Measurements from ENCODE around the gene CTNNA2. TPM values are rescaled to one million over a fixed set of nuclear protein-coding genes. Genes with fewer than 3 reads are reported as not detected.

The CTNNA2 gene
- total RNA-seq, 1 donor from 2014 or later, result 2.9 TPM

GRCh38 chr2:80257450-80257849 lies 744.6 kb downstream of the CTNNA2 start:
- intact Hi-C loops (cut with DNase I), result no loop called here
- DNase-seq (ENCODE audit: extremely low spot score in 2 of 2), result no peak
- no peaks in the 10 kb centered on the region for H3K9me3 ChIP-seq
- no peaks in the 10 kb centered on the region for H3K4me1 ChIP-seq
- H3K27me3 ChIP-seq, result no peaks in the 10 kb centered on the region
- no peaks in the 10 kb centered on the region for H3K36me3 ChIP-seq
- TF ChIP-seq CTCF (IDR thresholded peaks at IDR 0.05), result no peak
- no peak for TF ChIP-seq POLR2A (IDR thresholded peaks at IDR 0.05)
- no peak for TF ChIP-seq POLR2AphosphoS5 (IDR thresholded peaks at IDR 0.05; ENCODE audit: insufficient read depth in 1 of 2, low read depth in 1 of 2)
- H3K27ac ChIP-seq, result no peak overlapping the region
- no peak overlapping the region for H3K4me3 ChIP-seq

- TF ChIP-seq POLR2A (IDR thresholded peaks at IDR 0.05), result no peak
- no peak for TF ChIP-seq CTCF (IDR thresholded peaks at IDR 0.05)
- no peak for TF ChIP-seq POLR2AphosphoS5 (IDR thresholded peaks at IDR 0.05; ENCODE audit: insufficient read depth in 1 of 2, low read depth in 1 of 2)
- H3K4me1 ChIP-seq, result no peaks in the 10 kb centered on the region
- no peaks in the 10 kb centered on the region for H3K27me3 ChIP-seq
- no peak for DNase-seq (ENCODE audit: extremely low spot score in 2 of 2)
- intact Hi-C loops (cut with DNase I), result no loop called here
- no peak overlapping the region for H3K27ac ChIP-seq
- no peaks in the 10 kb centered on the region for H3K36me3 ChIP-seq
- no peaks in the 10 kb centered on the region for H3K9me3 ChIP-seq
- H3K4me3 ChIP-seq, result no peak overlapping the region
Measured at GRCh38 chr2:80258341-80258740, 745.5 kb downstream of the CTNNA2 start.

- Histone ChIP-seq H3K27ac (no peak overlapping the region), H3K9me3 (no peaks in the 10 kb centered on the region)
- no peak for DNase-seq (ENCODE audit: extremely low spot score in 2 of 2)
Measured at GRCh38 chr2:80258793-80259192, 745.9 kb downstream of the CTNNA2 start.

GRCh38 chr2:80259292-80259691 lies 746.4 kb downstream of the CTNNA2 start:
- intact Hi-C loops (cut with DNase I), result no loop called here
- no peaks in the 10 kb centered on the region for H3K27me3 ChIP-seq
- no peak overlapping the region for H3K4me3 ChIP-seq
- no peak for DNase-seq (ENCODE audit: extremely low spot score in 2 of 2)
- no peaks in the 10 kb centered on the region for H3K36me3 ChIP-seq
- H3K9me3 ChIP-seq, result no peaks in the 10 kb centered on the region
- no peak for TF ChIP-seq POLR2A (IDR thresholded peaks at IDR 0.05)
- no peak for TF ChIP-seq CTCF (IDR thresholded peaks at IDR 0.05)
- no peaks in the 10 kb centered on the region for H3K4me1 ChIP-seq
- no peak overlapping the region for H3K27ac ChIP-seq

More at GRCh38 chr2:80258793-80259192, 745.9 kb downstream of the CTNNA2 start:
- Histone ChIP-seq H3K4me3 (no peak overlapping the region), H3K36me3 (no peaks in the 10 kb centered on the region), H3K4me1 (no peaks in the 10 kb centered on the region), H3K27me3 (no peaks in the 10 kb centered on the region)
- intact Hi-C loops (cut with DNase I), result no loop called here
- TF ChIP-seq POLR2AphosphoS5 (IDR thresholded peaks at IDR 0.05; ENCODE audit: insufficient read depth in 1 of 2, low read depth in 1 of 2), result no peak
- TF ChIP-seq CTCF (IDR thresholded peaks at IDR 0.05), result no peak
- TF ChIP-seq POLR2A (IDR thresholded peaks at IDR 0.05), result no peak

- H3K4me3 ChIP-seq, result no peak overlapping the region
- intact Hi-C loops (cut with DNase I), result no loop called here
- H3K27me3 ChIP-seq, result no peaks in the 10 kb centered on the region
- no peak overlapping the region for H3K27ac ChIP-seq
- no peak for TF ChIP-seq CTCF (IDR thresholded peaks at IDR 0.05)
- TF ChIP-seq POLR2A (IDR thresholded peaks at IDR 0.05), result no peak
- TF ChIP-seq POLR2AphosphoS5 (IDR thresholded peaks at IDR 0.05; ENCODE audit: insufficient read depth in 1 of 2, low read depth in 1 of 2), result no peak
- DNase-seq (ENCODE audit: extremely low spot score in 2 of 2), result no peak
- H3K4me1 ChIP-seq, result no peaks in the 10 kb centered on the region
- H3K36me3 ChIP-seq, result no peaks in the 10 kb centered on the region
- no peaks in the 10 kb centered on the region for H3K9me3 ChIP-seq
Measured at GRCh38 chr2:80266231-80266630, 753.4 kb downstream of the CTNNA2 start.

Measured in vagina (tissue), 2 donors.